ENCODE data around the gene ZNF81.
A peak's percentile ranks its signal among the peaks of the same experiment; 100 is the strongest.
"Not testable (repeated sequence)": the region's sequence is repeated elsewhere in the genome, so short reads cannot be mapped to it uniquely, and the experiment has no call there.

ZNF81 gene

DNA sequence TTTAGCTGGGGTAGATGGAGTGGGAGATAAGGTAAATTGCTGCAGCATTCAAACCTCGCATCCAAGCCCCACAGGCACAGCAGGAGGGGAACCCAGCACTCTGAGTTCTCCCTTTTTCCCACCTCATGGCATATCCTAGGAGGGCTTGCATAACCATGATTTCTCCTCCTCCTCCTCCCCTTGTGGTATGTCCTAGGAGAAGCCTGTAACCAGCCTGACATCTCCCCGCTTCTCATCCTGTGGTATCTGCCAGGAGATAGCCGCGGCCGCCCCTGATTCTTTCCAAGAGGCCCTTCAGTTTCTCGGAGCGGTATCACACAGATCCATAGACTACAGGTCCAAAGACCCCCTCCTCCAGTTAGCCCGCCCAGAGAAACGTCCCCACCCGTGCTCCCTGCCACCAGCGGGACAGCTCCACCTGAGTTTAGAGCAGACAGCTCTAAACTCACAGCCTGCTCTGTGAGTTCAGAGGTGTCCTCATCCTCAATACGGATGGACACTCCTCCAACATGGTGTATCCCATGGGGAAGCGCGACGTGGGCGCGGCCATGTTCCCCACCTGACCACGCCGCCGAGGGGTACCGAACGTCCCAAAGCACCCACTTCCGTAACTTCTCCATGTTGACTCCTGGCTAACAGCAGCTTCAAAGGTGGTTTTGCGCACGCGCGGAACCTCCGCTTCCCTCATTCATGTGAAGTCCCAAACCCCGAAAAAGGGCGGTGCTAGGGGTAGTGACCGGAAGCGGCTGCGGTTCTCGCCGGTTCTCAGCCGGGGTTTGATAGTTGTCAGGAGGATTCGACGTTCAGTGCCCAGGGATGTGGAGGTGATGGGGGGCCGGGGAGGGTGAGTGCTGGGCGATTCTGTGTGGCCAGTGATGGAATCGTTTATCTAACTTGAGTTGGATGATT lies at the start of gene ZNF81:
ZNF81 (plus strand) TSS at position 739 of the 909 bp plus-strand sequence. CDS start 9,366 bp downstream, outside the sequence.
- peak; percentile 88 for DNase-seq

DNA sequence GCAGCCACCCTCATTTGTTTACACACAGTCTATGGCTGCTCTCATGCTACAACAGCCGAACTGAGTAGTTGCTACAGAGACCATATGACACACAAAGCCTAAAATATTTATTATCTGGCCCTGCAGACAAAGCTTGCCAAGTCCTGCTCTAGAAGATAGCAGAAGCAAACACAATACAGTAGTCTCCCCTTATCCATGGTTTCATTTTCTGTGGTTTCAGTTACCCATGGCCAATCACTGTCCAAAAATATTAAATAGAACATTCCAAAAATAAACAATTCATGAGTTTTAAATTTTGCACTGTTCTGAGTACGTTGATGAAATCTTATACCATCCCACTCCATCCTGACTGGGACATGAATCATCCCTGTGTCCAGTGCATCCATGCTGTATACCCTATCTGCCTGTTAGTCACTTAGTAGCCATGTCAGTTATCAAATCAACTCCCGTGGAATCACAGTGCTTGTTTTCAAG lies 40.2 kb upstream of the ZNF81 start:
- no peak for DNase-seq

DNA sequence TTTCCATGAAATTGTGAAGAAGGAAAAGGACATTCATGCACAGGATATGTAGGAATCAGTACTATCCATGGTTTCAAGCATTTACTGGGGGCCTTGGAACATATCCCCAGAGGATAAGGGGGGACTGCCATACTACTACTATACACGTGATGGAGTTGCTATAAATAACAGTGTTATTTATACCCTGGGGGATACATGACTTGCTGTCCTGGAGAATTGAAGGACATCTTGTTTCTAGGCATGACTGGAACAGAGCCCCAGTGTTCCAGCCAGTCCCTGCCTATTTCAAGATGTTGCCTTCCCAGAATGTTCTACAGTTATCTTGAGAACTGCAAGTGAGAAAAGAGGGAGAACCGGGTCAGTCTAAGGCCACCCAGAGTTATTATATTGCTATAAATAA lies 39.6 kb upstream of the ZNF81 start:
- no peak for DNase-seq

DNA sequence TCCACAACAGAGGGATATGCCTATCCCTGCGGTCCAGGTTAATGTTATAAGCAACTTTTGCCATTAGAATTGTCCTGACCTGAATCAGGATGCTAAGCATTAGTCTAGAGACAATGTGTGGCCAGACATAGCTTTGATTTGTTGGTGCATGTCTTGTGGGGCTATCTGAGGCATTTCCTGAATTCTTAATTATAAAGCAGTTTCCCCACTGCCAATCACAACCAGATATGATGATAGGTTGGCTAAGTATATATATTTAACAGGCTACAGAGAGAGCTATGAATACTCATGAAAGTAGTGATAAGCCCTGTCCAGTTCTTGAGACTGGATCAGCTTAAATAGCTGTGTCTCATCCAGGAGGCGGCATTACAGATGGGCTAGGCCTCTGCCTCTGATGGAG lies 37.8 kb upstream of the ZNF81 start:
- DNase-seq = no peak

DNA sequence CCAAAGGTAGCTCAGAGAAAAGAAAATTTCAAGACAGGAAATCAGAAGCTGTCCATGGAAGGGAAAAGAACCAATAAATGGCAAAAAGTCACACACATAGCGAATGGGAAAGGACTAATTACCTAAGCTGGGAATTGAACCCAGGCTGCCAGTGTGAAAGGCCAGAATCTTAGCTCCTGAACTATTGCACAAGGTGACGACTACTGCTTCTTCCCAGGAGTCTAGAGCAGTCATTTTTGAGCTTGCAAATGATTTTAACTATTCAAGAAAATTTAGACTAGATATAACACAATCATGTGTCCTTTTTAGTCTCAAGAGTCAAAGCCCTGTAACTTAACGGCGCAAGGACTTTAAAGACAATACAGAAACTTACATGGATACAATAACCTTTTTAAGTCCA lies 34.1 kb upstream of the ZNF81 start:
- no peak for DNase-seq

DNA sequence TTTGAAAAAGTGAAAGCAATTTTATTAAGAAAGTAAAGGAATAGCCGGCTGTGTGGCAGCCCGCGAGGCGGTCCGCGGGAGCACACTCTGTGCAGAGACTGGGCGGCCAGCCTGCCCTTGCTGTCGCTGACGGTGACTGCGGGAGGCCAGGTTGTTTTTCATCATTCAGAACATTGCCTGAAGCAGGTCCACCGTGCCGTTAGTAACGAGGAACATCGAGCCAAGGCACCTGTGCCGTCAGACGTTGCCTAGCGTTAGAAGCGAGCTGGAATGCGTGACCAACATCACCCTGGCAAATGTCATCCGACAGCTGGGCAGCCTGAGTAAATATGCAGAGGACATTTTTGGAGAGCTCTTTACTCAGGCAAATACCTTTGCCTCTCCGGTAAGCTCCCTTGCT lies 33.6 kb upstream of the ZNF81 start:
- DNase-seq = not testable (repeated sequence)

DNA sequence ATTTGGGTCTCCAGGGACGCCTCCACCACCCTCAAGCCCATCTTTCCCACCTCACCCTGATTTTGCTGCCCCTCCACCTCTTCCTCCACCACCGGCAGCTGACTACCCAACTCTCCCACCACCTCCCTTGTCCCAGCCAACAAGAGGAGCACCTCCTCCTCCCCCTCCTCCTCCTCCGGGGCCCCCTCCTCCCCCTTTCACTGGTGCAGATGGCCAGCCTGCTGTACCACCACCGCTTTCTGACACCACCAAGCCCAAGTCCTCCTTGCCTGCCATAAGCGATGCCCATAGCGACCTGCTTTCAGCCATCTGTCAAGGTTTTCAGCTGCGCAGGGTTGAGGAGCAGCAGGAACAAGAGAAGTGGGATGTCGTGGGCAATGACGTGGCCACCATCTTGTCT lies 32.4 kb upstream of the ZNF81 start:
- no peak for DNase-seq

DNA sequence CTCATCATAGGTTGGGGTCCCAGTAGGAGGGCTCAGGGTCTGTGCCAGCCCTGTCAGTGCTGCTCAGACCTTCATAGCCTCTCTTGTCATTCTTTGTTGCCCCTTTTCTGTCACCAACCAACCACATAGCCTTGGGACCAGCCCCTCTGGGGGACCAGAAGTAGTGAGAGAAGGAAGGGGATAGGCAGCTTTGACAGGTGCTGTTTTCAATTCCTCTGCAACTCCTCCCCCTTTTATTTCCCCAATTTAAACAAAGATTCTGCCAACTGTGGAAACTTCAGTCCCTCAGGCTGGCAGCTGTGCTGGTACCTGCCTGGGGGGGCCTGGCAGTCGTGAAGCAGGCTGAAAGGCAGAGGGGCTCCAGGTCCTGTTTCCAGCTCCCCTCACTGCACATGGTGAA lies 30.9 kb upstream of the ZNF81 start:
- DNase-seq = not testable (repeated sequence)

DNA sequence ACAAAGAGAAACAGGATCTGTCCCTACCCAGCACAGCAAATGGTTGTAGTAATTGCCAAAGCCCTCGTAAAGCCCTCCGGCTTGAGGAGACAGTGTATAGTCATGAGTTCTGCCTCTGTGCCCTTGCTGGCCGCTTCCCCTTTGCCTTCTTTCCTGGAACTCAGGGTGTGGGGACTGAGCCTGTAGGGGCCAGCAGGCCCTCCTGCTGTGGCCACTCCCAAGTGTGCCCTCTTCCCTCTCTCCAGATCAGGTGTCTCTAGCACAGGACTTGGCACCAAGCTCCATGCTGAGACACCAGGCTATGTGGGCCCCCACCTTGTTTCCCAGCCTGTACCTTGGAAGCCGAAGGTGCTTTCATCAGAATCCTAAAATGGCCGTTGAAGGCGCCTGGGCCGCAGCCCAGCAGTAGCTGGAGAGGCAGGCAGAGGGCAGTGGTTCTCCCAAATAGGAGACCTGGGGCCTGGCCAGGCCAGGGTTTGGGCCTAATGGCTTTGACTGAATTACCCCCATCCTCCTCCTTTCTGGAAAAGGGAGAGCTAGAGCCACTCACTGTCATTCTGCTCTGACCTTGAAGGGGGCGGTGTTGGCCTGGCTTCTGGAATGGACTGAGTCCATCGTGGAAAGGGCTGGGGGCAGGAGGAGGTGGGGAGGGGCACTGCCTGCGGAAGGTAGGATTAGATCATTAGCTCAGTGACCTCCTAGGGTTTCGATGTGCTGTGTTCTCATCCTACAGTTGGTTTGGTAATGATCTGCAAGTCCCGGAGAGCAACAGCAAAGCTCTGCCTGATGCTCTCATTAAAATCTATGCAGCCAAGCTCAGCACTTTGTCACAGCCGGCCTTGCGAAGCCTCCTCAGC lies 30.1 kb upstream of the ZNF81 start:
- not testable (repeated sequence) for DNase-seq

DNA sequence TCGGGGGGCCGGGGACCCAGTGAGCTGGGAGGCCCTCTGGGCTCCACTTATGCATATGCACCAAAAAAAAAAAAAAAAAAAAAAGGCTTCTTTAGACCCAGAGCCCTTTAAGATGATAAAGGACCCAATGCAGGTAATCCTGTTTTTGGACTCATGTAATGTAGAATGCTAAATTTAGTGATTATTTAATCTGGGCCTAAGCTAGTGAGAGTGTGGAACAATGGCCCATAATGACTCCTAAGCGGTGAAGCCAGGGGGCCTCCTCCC lies 29.5 kb upstream of the ZNF81 start:
- not testable (repeated sequence) for DNase-seq

DNA sequence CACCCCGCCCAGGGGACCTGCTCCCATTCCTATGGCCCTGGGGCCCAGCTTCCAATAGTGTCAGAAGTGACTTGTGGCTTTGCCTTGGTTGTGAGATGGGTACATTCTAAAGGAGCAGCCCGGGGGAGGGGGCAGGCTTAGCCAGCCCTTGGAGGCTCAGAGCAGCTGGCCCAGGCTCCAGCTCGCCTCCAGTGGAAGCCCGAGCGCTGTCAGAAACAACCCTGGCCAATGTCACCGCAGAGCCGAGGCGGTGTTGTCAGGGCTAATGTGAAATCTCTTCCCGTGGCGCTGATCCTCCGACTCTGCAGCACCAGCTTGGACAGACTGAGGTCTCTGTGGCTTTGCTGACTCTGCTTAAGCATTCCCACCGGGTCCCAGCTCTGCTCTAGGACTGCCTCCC lies 29.2 kb upstream of the ZNF81 start:
- DNase-seq = no peak

DNA sequence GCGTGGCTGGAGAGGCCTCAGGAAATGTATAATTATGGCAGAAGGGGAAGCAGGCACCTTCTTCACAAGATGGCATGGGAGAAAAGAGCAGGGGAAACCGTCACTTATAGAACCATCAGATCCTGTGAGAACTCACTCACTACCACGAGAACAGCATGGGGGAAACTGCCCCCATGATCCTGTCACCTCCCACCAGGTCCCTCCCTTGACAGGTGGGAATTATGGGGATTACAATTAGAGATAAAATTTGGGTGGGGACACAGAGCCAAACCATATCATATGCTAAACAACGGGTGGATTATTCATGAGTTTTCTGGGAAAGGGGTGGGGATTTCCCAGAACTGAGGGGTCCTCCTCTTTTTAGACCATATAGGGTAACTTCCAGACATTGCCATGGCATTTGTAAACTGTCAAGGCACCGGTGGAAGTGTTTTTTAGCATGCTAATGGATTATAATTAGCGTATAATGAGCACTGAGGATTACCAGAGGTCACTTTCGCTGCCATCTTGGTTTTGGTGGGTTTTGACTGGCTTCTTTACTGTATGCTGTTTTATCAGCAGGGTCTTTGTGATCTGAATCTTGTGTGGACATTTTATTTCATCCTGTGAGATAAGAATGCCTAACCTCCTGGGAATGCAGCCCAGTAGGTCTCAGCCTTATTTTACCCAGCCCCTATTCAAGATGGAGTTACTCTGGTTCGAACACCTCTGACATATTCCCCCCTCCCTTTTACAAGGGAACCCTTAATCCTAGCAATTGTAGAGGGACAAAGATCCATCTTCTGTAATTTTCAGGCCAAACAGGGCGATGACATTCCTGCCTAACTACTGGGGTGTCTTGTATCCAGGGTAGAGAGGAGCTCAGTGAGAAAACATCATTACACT lies 27.6 kb upstream of the ZNF81 start:
- no peak for DNase-seq

DNA sequence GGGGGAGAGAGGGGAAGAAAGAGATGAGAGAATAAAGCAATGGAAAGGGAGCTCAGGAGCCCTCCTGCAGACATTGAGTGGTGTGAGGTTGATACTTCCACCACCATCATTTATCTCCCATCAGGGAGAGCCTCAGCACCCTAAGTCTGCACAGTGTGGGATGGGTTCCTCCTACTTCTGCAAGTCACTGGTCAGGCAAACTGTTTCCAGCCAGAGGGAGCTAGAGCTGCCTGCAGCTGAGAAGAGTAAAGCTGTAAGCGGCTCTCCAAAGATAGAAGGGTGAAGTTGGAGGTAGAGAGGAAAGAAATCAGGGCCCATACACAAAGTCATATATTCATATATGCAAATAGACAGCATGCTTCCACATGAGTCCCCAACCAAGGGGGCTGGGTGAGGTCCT lies 21.9 kb upstream of the ZNF81 start:
- no peak for DNase-seq

DNA sequence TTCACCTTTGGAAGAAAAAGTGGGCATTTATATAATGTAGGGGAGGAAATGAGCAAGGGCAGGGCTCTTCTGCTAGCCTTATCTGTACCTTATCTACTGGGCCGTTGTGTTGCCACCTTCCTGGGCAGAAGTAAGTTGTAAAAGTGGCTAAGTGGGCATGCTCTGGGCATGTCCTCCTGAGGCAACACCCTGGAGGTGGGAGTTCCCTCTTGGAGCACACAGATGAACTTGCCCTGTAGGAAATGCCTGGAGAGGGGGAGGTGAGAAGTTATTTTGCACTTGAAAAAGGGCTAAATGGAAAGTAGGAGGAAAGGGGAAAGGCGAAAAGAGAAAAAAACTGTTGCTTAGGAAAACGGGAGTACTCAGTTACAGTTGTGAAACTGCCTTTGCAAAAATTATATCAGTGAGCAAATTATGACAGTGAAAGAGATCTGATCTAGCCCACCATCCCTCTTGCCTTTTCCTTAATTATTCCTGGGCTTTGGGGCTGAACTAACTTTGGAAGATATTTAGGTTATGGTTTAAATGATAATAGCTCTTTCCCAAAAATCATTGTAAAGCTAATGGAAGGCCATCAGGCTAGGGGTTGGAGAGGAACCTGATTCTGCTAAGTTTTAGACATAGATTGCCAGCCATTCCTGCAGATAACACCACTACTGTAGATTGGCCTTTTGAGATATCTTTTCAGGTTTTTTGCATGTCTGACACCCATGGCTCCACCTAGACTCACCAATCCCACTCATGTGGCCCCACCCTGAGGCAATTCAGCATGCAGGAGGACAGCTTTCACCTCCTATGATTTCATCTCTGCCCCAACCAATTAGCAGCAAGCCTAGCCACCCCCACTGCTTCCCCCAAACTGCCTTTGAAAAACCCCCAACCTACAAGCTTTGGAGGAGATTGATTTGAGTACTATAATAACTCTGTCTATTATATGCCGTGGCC lies 20.5 kb upstream of the ZNF81 start:
- no peak for DNase-seq

DNA sequence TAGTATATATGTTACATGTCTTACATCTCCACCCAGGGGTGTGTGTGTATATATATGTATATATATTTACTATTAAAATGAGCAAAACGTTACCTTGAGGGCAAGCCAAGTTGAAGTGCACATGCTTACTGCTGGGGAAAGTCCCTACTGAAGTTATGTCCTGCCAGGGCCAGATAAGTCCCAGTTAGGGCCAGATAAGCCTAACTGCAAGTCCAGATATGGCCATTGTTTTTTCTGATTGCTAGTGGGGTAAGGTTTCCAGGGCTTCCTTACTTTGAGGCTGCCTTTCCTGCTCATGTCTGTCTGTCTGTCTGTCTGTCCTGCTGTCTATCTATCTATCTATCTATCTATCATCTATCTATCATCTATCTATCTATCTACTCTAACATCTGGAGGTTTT lies 19.3 kb upstream of the ZNF81 start:
- DNase-seq = no peak

DNA sequence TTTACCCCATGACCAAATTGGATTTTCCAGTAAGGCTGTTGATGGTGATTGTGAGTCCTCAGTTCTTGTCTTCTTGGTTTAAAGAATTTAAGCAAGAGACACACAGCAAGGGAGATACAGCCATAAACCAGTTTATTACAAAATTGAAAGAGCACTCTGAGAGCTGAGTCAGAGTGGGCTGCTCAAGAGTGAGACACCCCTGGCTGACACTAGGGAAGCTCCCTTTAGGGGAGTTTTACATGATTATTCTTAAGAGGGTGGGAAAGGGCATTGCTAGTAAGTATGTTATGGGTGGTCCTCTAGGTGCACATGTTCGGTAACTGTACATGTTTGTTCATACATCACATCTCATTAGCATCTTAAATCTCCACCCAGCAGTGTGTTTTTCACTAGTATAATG lies 18.8 kb upstream of the ZNF81 start:
- no peak for DNase-seq

DNA sequence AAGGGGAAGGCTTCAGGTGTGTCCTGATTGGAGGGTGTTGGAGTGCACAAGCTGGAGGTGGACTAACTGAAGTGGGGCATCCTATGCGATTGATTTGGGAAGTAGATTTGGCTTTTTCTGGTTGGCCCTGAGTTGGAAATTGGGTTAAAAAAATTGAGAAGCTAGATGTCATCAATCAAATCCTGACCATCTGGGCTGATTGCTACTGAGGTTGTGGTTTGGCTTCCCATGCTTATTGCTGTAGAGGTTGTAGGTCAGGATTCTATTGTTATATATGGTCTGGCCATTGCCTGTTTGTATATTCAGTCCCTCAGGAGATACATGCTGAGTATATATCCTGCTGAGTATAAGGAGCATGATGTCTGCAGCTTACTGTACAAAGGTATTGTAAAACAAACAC lies 7.7 kb upstream of the ZNF81 start:
- DNase-seq = no peak

DNA sequence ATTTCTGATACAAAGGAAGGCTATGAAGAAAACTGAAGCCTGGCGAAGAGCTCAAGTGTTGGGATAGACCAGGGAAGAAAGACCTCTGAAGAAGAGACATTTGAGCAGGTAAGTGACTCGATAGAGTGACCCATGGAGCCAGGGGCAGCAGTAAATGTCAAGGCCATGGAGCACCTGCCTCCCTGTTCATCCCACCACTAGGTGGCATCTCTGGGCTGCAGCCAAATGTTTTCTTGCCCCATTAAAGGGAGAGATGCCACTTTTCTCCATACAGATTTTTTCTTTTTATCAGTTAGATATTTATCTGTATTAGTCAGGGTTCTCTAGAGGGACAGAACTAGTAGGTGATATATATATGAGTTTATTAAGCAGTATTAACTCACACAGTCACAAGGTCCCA lies 4.9 kb upstream of the ZNF81 start:
- DNase-seq = peak; percentile 53

DNA sequence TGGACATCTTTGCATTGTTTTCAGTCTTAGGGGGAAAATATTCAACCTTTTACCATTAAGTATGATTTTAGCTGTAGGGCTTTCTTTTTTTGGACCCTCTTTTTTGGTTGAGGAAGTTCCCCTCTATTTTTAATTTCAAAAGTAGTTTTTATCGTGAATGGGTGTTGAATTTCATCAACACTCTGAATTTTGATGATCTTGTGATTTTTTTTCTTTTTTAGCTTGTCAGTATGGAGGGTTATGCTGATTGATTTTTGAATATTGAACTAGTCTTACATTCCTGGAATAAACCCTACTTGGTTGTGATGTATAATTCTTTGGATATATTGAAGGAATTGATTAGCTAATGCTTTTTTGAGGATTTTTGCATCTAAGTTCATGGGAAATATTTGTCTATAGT lies 1.7 kb downstream of the ZNF81 start:
- no peak for DNase-seq

DNA sequence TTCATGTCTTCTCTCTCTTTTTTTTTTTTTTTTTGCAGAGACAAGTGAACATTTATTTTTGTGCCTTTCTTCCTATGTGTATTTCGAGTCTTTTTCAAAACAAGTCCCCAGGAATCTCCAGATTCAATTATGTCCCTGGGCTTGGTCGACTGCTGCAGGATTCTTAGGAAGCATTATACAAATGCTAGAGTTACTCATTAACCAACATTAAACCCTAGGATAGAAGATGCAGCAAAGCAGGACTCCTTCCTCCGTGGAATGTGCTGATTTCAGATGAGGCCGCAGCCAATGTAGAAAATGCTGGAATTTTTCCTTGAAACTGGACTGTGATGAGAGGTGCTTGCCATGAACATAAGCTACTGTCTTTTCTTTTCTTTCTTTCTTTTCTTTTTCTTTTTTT lies 3.4 kb downstream of the ZNF81 start:
- DNase-seq = no peak

DNA sequence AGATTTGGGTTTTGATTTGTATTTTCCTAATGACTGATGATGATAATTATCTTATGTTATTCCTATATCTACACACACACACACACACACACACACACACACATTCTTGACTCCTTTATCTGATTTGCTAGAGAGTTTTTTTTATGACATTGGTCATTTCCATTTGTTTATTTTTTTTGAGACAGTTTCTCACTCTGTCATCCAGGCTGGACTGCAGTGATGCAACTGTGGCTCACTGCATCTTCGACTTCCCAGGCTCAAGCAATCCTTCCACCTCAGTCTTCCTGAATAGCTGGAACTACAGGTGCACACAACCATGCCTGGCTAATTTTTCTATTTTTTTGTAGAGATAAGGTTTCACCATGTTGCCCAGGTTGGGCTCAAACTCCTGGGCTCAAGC lies 6.7 kb downstream of the ZNF81 start:
- no peak for DNase-seq

DNA sequence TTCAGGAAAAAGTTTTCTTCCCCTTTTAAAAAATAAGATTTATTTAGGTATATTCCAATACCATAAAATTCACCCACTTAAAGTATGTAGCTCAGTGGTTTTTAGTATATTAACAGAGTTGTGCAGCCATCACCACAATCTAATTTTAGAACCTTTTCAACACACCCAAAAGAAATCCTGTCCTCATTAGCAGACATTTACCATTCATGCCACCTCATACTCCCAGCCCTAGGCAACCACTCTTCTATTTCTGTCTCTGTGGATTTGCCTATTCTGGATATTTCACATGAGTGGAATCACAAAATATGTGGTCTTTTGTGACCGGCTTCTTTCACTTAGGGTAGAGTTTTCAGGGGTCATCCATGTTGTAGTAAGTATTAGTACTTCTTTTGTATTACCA lies 7.4 kb downstream of the ZNF81 start:
- DNase-seq = no peak
